Medulla oblongata (tissue), 1 donor: ENCODE results near the gene LDB2.

Experiments
- DNase-seq: peaks from one replicate; pipeline ENCODE4 v3.0.0-alpha.2; 2015; ENCODE audit errors: extremely low spot score

LDB2 gene

DNA sequence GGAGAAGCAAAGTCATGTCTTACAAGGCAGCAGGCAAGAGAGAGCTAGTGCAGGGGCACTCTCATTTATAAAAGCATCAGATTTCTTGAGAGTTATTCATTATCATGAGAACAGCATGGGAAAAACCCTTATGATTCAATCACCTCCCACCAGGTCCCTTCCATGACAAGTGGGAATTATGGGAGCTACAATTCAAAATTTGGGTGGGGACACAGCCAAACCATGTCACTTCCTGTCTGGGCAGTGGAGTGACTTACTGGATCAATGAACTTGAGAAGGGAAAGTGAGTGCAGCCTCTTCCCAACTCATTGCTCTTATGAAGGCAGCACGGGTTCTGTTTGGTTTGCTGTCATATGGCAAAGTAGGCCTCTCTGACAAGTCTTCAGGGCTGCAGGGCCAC is 410.4 kb downstream of the LDB2 start:
- DNase-seq, result no peak

DNA sequence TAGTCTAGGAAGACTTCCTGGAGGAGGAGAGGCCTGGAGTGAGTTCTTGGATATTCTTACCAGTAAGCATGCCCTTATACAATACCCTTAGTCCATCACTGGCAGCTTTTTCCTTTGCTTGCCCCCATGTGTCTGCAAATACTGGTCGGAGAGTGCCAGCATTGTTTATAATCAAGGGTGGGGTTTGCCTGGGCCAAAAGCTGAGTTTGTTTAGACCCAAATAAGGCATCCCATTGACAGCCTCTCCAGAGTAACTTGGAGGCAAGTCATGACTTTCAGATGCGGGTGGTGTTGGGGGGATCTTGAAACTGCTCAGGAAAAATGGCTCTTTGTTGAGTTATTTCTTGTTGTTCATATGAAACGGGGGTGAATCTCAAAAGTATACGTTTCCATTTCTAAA is 413.7 kb downstream of the LDB2 start:
- no peak for DNase-seq

DNA sequence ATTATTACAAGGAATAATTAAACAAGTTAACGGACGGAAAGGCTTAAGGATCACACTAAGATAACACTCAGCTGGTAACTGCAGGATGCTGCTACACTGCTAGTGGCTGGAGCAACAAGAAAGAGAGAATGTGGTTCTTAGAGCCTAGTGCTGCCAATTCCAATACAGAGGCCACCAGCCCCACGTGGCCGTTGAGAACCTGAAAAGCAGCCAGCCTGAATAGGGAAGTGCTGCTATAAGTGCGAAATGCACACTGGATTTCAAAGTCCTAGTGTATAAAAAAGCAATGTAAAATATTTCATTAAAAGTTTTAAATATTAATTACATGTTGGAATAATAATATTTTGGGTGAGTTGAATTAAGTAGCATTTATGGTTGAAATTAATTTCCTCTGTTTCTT is 414.9 kb downstream of the LDB2 start:
- DNase-seq, result no peak

DNA sequence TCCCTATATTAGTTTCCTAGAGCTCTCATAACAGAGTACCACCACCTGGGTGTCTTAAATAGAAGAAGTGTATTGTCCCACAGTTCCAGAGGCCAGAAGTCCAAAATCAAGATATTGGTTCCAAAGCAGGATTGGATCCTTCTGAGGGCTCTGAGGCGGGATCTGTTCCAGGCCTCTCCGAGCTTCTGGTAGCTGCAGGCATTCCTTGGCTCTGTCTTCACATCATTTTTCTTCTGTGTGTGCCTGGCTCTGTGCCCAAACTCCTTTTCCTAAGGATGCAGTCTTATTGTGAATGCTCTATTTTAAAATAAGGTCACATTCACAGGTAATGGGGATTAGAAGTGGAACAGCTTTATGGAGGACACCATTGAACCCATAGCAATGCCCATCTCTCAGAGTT is 418.4 kb downstream of the LDB2 start:
- no peak for DNase-seq

DNA sequence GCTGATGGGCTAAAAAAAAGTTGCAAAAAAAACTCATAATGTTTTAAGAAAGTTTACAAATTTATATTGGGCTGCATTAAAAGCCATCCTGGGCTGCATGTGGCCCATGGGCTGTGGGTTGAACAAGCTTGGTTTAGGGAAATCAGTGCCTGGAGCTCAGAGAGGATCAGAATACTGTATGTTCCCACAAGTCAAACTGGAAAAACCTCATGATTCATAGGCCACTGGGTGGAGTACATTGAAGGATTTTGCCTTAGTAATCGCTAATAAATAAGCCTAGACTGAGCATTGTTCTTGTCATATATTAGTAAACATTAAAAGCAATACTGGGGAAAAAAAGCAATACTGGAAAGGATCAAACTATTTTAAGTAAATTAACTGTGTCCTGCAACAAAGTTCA is 425.9 kb downstream of the LDB2 start:
- no peak for DNase-seq

DNA sequence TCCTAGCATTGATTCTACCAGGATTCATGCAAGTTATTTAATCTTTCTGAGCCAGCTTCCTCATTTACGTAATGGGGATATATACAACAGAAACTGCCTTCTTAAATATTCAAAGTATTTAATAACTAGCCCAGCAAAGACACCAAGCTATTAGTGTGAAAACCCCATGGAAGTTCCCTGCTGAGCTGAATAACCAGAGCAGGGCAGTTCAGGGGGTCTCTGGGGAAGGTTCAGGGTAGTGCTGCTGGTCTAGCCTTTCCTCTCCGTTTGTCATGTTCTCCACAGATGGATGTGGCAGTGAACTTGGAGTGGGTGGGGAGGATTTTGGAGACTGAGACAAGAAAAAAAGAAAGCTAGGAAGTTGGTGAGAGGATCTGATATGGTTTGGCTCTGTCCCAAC is 431.4 kb downstream of the LDB2 start:
- no peak for DNase-seq

DNA sequence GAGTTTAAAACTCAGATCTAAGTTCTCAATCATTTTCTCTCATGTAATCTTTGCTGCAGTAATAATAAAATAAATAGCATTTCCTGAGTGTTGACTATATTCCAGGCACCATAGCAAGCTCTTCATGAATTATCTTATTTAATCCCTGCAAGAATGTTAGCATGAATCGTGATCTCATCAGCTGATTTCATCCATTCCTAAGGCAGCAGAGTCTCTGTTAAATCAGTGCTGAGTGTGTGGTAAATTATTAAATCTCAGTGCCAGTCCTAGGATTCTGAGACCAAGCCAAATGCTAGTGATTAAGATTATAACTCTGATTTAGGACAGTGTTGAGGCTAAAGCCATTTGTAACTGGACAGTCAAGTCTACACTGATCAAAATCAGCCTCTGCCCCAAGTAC is 431.9 kb downstream of the LDB2 start:
- no peak for DNase-seq

DNA sequence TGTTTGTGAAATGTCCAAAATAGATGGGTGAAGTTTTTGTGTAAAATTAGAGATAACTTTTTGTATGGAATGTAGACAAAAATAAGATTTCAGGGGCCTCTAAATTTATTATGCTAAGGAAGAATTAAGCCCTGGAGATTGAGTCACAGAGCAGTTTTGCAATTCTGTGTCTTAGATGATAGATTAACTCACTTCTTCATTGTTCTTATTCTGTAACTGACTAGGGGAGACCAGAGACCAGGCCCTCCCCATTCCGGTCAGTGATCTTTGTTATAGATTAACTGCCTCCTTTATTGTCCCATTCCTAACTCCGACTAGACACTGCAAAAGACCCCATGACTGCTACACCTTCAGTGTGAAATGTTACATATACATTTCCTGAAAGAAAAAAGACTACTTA is 433.8 kb downstream of the LDB2 start:
- DNase-seq, result no peak

DNA sequence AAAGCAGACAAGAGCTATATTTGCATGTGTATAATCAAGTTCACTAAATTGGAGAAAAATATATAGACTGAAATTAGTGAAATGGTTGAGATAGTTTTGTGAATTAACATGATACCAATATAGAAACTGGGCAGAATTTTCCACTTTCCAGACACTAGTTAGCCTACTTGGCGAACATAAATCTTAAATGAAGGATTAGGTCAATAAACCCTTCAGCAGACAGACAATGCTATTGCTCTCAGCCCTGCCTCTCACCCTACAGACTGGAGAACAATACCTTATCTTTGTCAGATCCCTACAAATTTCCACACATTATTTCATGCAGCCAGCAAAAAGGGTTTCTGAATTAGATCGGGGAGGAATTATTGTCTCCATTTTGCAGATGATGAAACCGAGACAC is 435.8 kb downstream of the LDB2 start:
- DNase-seq, result no peak

DNA sequence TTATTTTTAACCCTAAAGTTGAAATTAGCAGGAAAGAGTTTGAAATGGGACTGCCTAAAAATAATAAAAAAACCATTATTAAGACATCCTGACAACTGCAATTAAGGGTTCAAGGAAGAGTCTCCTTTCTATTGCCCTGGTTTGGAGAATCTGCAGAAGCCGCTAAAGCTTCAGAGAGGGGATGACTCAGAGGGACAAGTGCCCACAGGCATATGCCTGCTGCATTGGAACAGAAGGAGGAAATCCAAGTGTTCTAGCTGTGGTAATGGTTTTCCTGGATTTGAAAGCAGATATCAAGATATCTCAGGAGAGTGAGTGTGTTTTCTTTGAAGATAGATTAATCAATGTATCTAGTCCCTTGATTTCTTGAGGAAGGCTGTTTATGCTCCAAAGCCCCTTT is 437.1 kb downstream of the LDB2 start:
- no peak for DNase-seq

DNA sequence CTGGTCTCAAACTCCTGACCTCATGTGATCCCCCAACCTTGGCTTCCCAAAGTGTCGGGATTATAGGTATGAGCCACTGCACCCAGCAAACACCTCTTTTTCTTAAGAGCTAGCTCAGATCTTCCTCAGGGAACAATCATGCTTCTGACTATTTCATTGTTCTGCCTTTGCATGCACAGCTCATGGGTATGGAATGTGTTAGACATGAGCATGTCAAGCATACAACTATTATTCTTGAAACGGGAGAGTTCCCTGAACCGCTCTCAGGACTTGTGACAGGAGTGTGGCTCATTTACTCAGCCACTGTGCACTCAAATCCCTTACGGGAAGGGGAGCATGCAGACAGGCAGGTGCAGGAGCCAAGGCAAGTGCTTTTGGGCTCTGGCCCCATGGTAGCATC is 440.5 kb downstream of the LDB2 start:
- no peak for DNase-seq
